B cell (primary cell): ENCODE data around the gene FBLN7. TPM values are rescaled to one million over a fixed set of nuclear protein-coding genes. Genes with fewer than 3 reads are reported as not detected.

Experiments used
- ATAC-seq: fragments of 200-7000 bp; cut with Tn5 transposase; one replicate; pipeline ENCODE4 v1.10.0; 2021; ENCODE audit warnings: low read depth, mild to moderate bottlenecking, moderate number of reproducible peaks, moderate library complexity
- CTCF ChIA-PET: fragments of 350-600 bp; sonication (Branson Sonifier 250); formaldehyde crosslinking; loops from one replicate; lab custom pipeline; 2021; ENCODE audit warnings: antibody characterized with exemption, inconsistent platforms; lab: Charles Lee
- POLR2A ChIA-PET: fragments of 350-600 bp; sonication (Branson Sonifier 250); formaldehyde crosslinking; loops from one replicate; lab custom pipeline; 2021; ENCODE audit warnings: antibody characterized with exemption; lab: Charles Lee
- DNase-seq: peaks from one replicate; pipeline ENCODE4 v3.0.0; 2013
- H2AFZ ChIP-seq: 2 replicates; pipeline ENCODE4 v1.6.1; 2012; ENCODE audit warnings: mild to moderate bottlenecking, low read depth, low read length; ENCODE audit not compliant: insufficient read depth, poor library complexity, severe bottlenecking
- H3K27ac ChIP-seq, 2 donors: 1 replicate in 1 of 2; 2 replicates in 1 of 2; pipeline ENCODE4 v1.5.1; 2012 to 2013; ENCODE audit warnings: low read length in 2 of 2, mild to moderate bottlenecking in 2 of 2, moderate library complexity in 1 of 2
- H3K27me3 ChIP-seq, 4 experiments: fragments of 200-600 bp in 1 of 4; sonication (generic) in 1 of 4; replicated peaks in 1 of 4; 1 replicate in 2 of 4; 2 replicates in 2 of 4; pipeline versions ENCODE4 v1.6.1 to v1.7.0; 2013 to 2016; ENCODE audit warnings: low read length in 3 of 4, mild to moderate bottlenecking in 2 of 4, mixed read lengths in 1 of 4, moderate library complexity in 1 of 4; ENCODE audit not compliant: insufficient read depth in 4 of 4, control insufficient read depth in 3 of 4; ENCODE audit errors: control extremely low read depth in 1 of 4
- H3K36me3 ChIP-seq, 2 experiments: replicated peaks in 1 of 2; 1 replicate in 1 of 2; 2 replicates in 1 of 2; pipeline versions ENCODE4 v1.6.1 to v1.7.1; 2013; ENCODE audit warnings: low read length in 1 of 2; ENCODE audit not compliant: insufficient read depth in 2 of 2, control insufficient read depth in 1 of 2; ENCODE audit errors: control extremely low read depth in 1 of 2, extremely low read depth in 1 of 2
- H3K4me1 ChIP-seq, 2 donors: fragments of 200-600 bp in 1 of 2; sonication (generic) in 1 of 2; 1 replicate in 1 of 2; 2 replicates in 1 of 2; pipeline versions ENCODE4 v1.5.1 to v1.6.1; 2013 to 2017; ENCODE audit warnings: low read length in 2 of 2; ENCODE audit not compliant: control insufficient read depth in 2 of 2, insufficient read depth in 2 of 2
- H3K4me2 ChIP-seq: replicated peaks from 2 replicates; pipeline ENCODE3; 2012; ENCODE audit warnings: mild to moderate bottlenecking, low read depth, low read length; ENCODE audit not compliant: poor library complexity, severe bottlenecking
- H3K4me3 ChIP-seq, 5 experiments: fragments of 200-600 bp in 1 of 5; sonication (generic) in 1 of 5; 1 replicate in 3 of 5; 2 replicates in 2 of 5; pipeline versions ENCODE4 v1.5.1 to v1.7.0; 2011 to 2016; ENCODE audit warnings: low read length in 4 of 5, mild to moderate bottlenecking in 4 of 5, low read depth in 2 of 5, control low read depth in 1 of 5, moderate library complexity in 1 of 5; ENCODE audit not compliant: insufficient read depth in 1 of 5; ENCODE audit errors: control extremely low read depth in 1 of 5, extremely low read depth in 1 of 5
- H3K79me2 ChIP-seq: fragments of 200-600 bp; sonication (generic); one replicate; pipeline ENCODE4 v1.6.0; 2016; ENCODE audit warnings: low read length; ENCODE audit not compliant: control insufficient read depth, insufficient read depth
- H3K9ac ChIP-seq: fragments of 200-600 bp; sonication (generic); 2 replicates; pipeline ENCODE4 v1.6.1; 2017; ENCODE audit warnings: mild to moderate bottlenecking, low read length, moderate library complexity
- H3K9me3 ChIP-seq, 3 donors: one replicate each; pipeline versions ENCODE4 v1.6.1 to v1.7.1; 2013; ENCODE audit warnings: low read length in 2 of 3; ENCODE audit not compliant: control insufficient read depth in 2 of 3, insufficient read depth in 1 of 3; ENCODE audit errors: control extremely low read depth in 1 of 3
- H4K20me1 ChIP-seq: 2 replicates; pipeline ENCODE4 v1.6.0; 2012; ENCODE audit warnings: mild to moderate bottlenecking, low read length; ENCODE audit not compliant: insufficient read depth, control insufficient read depth, poor library complexity, severe bottlenecking
- H3K27ac Mint-ChIP-seq: one replicate; pipeline ENCODE4 v1.8.0; 2021; ENCODE audit warnings: mixed read lengths
- H3K27me3 Mint-ChIP-seq: one replicate; pipeline ENCODE4 v1.8.0; 2021; ENCODE audit warnings: mixed read lengths
- H3K4me1 Mint-ChIP-seq: one replicate; pipeline ENCODE4 v1.8.0; 2021; ENCODE audit warnings: mixed read lengths
- H3K4me3 Mint-ChIP-seq: one replicate; pipeline ENCODE4 v1.8.0; 2021; ENCODE audit warnings: mixed read lengths
- H3K9me3 Mint-ChIP-seq: one replicate; pipeline ENCODE4 v1.8.0; 2022; ENCODE audit warnings: mixed read lengths; ENCODE audit not compliant: insufficient read depth
- CTCF ChIP-seq: fragments of 200-600 bp; IDR thresholded peaks from one replicate; pipeline ENCODE4 v1.8.0; 2022; ENCODE audit warnings: antibody characterized with exemption, mild to moderate bottlenecking
- EZH2 ChIP-seq: IDR thresholded peaks from 2 replicates; pipeline ENCODE4 v1.6.1; 2012; ENCODE audit warnings: borderline replicate concordance, low read depth, mild to moderate bottlenecking, moderate library complexity, low read length; ENCODE audit not compliant: insufficient read depth, poor library complexity, severe bottlenecking
- WGBS: methylation state at CpG from one replicate; pipeline ENCODE4 v1.1.5; 2013; ENCODE audit warnings: missing lambda C conversion rate; ENCODE audit not compliant: insufficient coverage; 5-methylcytosine and 5-hydroxymethylcytosine counted together
- intact Hi-C: fragments of 100-400 bp; cut with micrococcal nuclease; formaldehyde crosslinking; loops from one replicate; pipeline ENCODE4 v1.10.0; 2022
- polyA plus RNA-seq: library from polyadenylated mRNA; depleted of rRNA; stranded (reverse); fragments of >200 nt; gene quantifications from 2 replicates; pipeline ENCODE4 v1.2.3, GENCODE V29; 2012
- total RNA-seq, 2 donors: library from RNA; stranded (reverse); fragments of 120-200 nt in 1 of 2; gene quantifications; 1 replicate in 1 of 2; 2 replicates in 1 of 2; pipeline versions ENCODE4 v1.2.3 to v1.2.4, GENCODE V29; 2013 to 2022

The FBLN7 gene
- total and polyA plus RNA-seq, 2 donors (not counting 1 experiment from before 2014, with no cell fraction given) = 0.13 to 1.1 TPM

GRCh38 chr2:112093216-112093615 lies 45.0 kb upstream of the FBLN7 start:
- Mint-ChIP-seq H3K27ac (no peak overlapping the region), H3K4me1 (peaks cover 10% of the 10 kb centered on the region), H3K4me3 (no peak overlapping the region), H3K9me3 (no peaks in the 10 kb centered on the region), H3K27me3 (no peaks in the 10 kb centered on the region)
- Histone ChIP-seq H2AFZ (no peak overlapping the region), H3K79me2 (peaks cover 3% of the 10 kb centered on the region), H3K4me1 (peaks cover 5 to 8% of the 10 kb centered on the region in 2 donors), H4K20me1 (no peaks in the 10 kb centered on the region), H3K4me2 (no peak overlapping the region), H3K9ac (no peak overlapping the region), H3K27me3 (no peaks in the 10 kb centered on the region), H3K9me3 (no peaks in the 10 kb centered on the region), H3K4me3 (no peak overlapping the region), H3K36me3 (peaks cover 2 to 58% of the 10 kb centered on the region in 2 experiments), H3K27ac (peak overlapping the region in 1 of 2 donors; percentile 25)
- CTCF ChIA-PET = no interaction called here
- TF ChIP-seq EZH2 (no peak), CTCF (no peak)
- DNase-seq (no peak), ATAC-seq (no peak)
- POLR2A ChIA-PET = no interaction called here
- intact Hi-C loops = no loop called here
- WGBS = no CpG with 5 or more reads among the region's 1 CpG

- no peak overlapping the region for H3K27ac ChIP-seq
- H2AFZ ChIP-seq = no peak overlapping the region
- H3K27ac Mint-ChIP-seq = no peak overlapping the region
- POLR2A ChIA-PET = no interaction called here
- H3K9me3 ChIP-seq = no peaks in the 10 kb centered on the region
- CTCF ChIA-PET = interaction anchor here (0.7 kb wide), 1 partner anchor 208 kb away, joined by 3 read pairs; no protein-coding TSS in a partner anchor
- H3K4me1 ChIP-seq = peaks cover 5 to 7% of the 10 kb centered on the region in 2 donors
- no peak overlapping the region for H3K4me3 ChIP-seq
- H3K4me2 ChIP-seq = no peak overlapping the region
- H3K36me3 ChIP-seq = peaks cover 6 to 64% of the 10 kb centered on the region in 2 experiments
- H3K27me3 ChIP-seq = no peaks in the 10 kb centered on the region
- no peaks in the 10 kb centered on the region for H4K20me1 ChIP-seq
- DNase-seq (no peak), ATAC-seq (no peak)
- H3K27me3 Mint-ChIP-seq = no peaks in the 10 kb centered on the region
- H3K79me2 ChIP-seq = peaks cover 3% of the 10 kb centered on the region
- no peak overlapping the region for H3K4me3 Mint-ChIP-seq
- H3K4me1 Mint-ChIP-seq = peaks cover 8% of the 10 kb centered on the region
- no peaks in the 10 kb centered on the region for H3K9me3 Mint-ChIP-seq
- WGBS = 100% methylated on average over 1 of the region's 1 CpG
- TF ChIP-seq EZH2 (no peak), CTCF (no peak)
- intact Hi-C loops = no loop called here
- no peak overlapping the region for H3K9ac ChIP-seq
These were observed 42.5 kb upstream of the FBLN7 start for GRCh38 chr2:112095681-112096080.
